H9 (cell line): ENCODE data around the gene DCXR. TPM values are rescaled to one million over a fixed set of nuclear protein-coding genes. Genes with fewer than 3 reads are reported as not detected.

Experiments
- DNase-seq: peaks from one replicate; pipeline ENCODE4 v3.0.0-alpha.2; 2017
- H2AFZ ChIP-seq: one replicate; pipeline ENCODE4 v1.6.1; 2013; ENCODE audit warnings: mild to moderate bottlenecking, low read length, control low read depth, moderate library complexity
- H2AK5ac ChIP-seq: 2 replicates; pipeline ENCODE4 v1.6.1; 2013; ENCODE audit warnings: low read length, control low read depth, mixed read lengths; ENCODE audit not compliant: insufficient read length
- H2BK120ac ChIP-seq: one replicate; pipeline ENCODE4 v1.6.1; 2013; ENCODE audit warnings: low read depth, mild to moderate bottlenecking, low read length, control low read depth, inconsistent platforms; ENCODE audit not compliant: poor library complexity, severe bottlenecking
- H2BK12ac ChIP-seq: 2 replicates; pipeline ENCODE4 v1.6.1; 2013; ENCODE audit warnings: low read length, control low read depth, mixed read lengths, low read depth; ENCODE audit not compliant: insufficient read length
- H2BK15ac ChIP-seq: 2 replicates; pipeline ENCODE4 v1.6.1; 2013; ENCODE audit warnings: low read depth, low read length, control low read depth
- H2BK20ac ChIP-seq: one replicate; pipeline ENCODE4 v1.6.1; 2013; ENCODE audit warnings: low read depth, mild to moderate bottlenecking, low read length, control low read depth, inconsistent platforms; ENCODE audit not compliant: poor library complexity, severe bottlenecking
- H2BK5ac ChIP-seq: 2 replicates; pipeline ENCODE4 v1.6.1; 2013; ENCODE audit warnings: low read length, control low read depth, mixed read lengths; ENCODE audit not compliant: insufficient read length
- H3K14ac ChIP-seq: 2 replicates; pipeline ENCODE4 v1.6.1; 2013; ENCODE audit warnings: low read length, control low read depth; ENCODE audit not compliant: insufficient read depth
- H3K18ac ChIP-seq: 2 replicates; pipeline ENCODE4 v1.6.1; 2013; ENCODE audit warnings: low read depth, mild to moderate bottlenecking, mixed read lengths, low read length, control low read depth; ENCODE audit not compliant: insufficient read length
- H3K23ac ChIP-seq: 2 replicates; pipeline ENCODE4 v1.6.1; 2013; ENCODE audit warnings: low read length, control low read depth, mixed read lengths, low read depth; ENCODE audit not compliant: insufficient read length
- H3K23me2 ChIP-seq: 2 replicates; pipeline ENCODE4 v1.6.1; 2013; ENCODE audit warnings: low read depth, mild to moderate bottlenecking, mixed read lengths, low read length, control low read depth; ENCODE audit not compliant: insufficient read length, poor library complexity, severe bottlenecking
- H3K27ac ChIP-seq: 2 replicates; pipeline ENCODE4 v1.5.1; 2013; ENCODE audit warnings: low read length, control low read depth, mixed read lengths, low read depth; ENCODE audit not compliant: insufficient read length
- H3K27me3 ChIP-seq: 2 replicates; pipeline ENCODE4 v1.6.1; 2013; ENCODE audit warnings: low read length, control low read depth, inconsistent platforms; ENCODE audit not compliant: insufficient read depth
- H3K4ac ChIP-seq: 2 replicates; pipeline ENCODE4 v1.6.1; 2013; ENCODE audit warnings: low read depth, mild to moderate bottlenecking, control low read depth, inconsistent platforms, low read length, moderate library complexity
- H3K4me1 ChIP-seq: 2 replicates; pipeline ENCODE4 v1.6.1; 2013; ENCODE audit warnings: low read length, control low read depth, inconsistent platforms; ENCODE audit not compliant: insufficient read depth
- H3K4me2 ChIP-seq: 2 replicates; pipeline ENCODE4 v1.6.1; 2013; ENCODE audit warnings: low read length, control low read depth, mixed read lengths; ENCODE audit not compliant: insufficient read length, insufficient read depth
- H3K56ac ChIP-seq: 2 replicates; pipeline ENCODE4 v1.6.1; 2013; ENCODE audit warnings: low read depth, mild to moderate bottlenecking, mixed read lengths, low read length, control low read depth; ENCODE audit not compliant: insufficient read length
- H3K79me1 ChIP-seq: 2 replicates; pipeline ENCODE4 v1.6.1; 2013; ENCODE audit warnings: low read depth, mild to moderate bottlenecking, moderate library complexity, low read length, control low read depth, inconsistent platforms; ENCODE audit not compliant: insufficient read depth, poor library complexity, severe bottlenecking
- H3K79me2 ChIP-seq: 2 replicates; pipeline ENCODE4 v1.6.1; 2013; ENCODE audit warnings: low read length, control low read depth, inconsistent platforms; ENCODE audit not compliant: insufficient read depth
- H3K9ac ChIP-seq: 2 replicates; pipeline ENCODE4 v1.6.1; 2013; ENCODE audit warnings: low read length, control low read depth, mixed read lengths; ENCODE audit not compliant: insufficient read length; ENCODE audit errors: extremely low read depth
- H3K9me3 ChIP-seq: one replicate; pipeline ENCODE4 v1.6.1; 2013; ENCODE audit warnings: low read depth, low read length, inconsistent platforms; ENCODE audit not compliant: control insufficient read depth
- H3T11ph ChIP-seq: one replicate; pipeline ENCODE4 v1.6.1; 2013; ENCODE audit warnings: mild to moderate bottlenecking, low read length, control low read depth, inconsistent platforms
- H4K20me1 ChIP-seq: one replicate; pipeline ENCODE4 v1.6.1; 2013; ENCODE audit not compliant: control insufficient read depth, insufficient read length, insufficient read depth
- H4K5ac ChIP-seq: 2 replicates; pipeline ENCODE4 v1.6.1; 2013; ENCODE audit warnings: low read depth, mild to moderate bottlenecking, mixed read lengths, low read length, control low read depth; ENCODE audit not compliant: insufficient read length
- H4K8ac ChIP-seq: replicated peaks from 2 replicates; pipeline ENCODE4 v1.6.1; 2013; ENCODE audit warnings: low read length, control low read depth, mixed read lengths, low read depth; ENCODE audit not compliant: insufficient read length
- H4K91ac ChIP-seq: 2 replicates; pipeline ENCODE4 v1.6.1; 2013; ENCODE audit warnings: low read depth, mild to moderate bottlenecking, moderate library complexity, mixed read lengths, low read length, control low read depth; ENCODE audit not compliant: insufficient read length
- H3K27ac Mint-ChIP-seq, 3 experiments: 2 replicates in 2 of 3; 3 replicates in 1 of 3; pipeline ENCODE4 v1.8.0; 2020 to 2021; ENCODE audit warnings: mixed read lengths in 3 of 3, mild to moderate bottlenecking in 1 of 3, moderate library complexity in 1 of 3
- H3K27me3 Mint-ChIP-seq: 2 replicates; pipeline ENCODE4 v1.8.0; 2021; ENCODE audit warnings: low read depth, mild to moderate bottlenecking, moderate library complexity, mixed read lengths
- H3K36me3 Mint-ChIP-seq, 3 experiments: 2 replicates in 2 of 3; 3 replicates in 1 of 3; pipeline ENCODE4 v1.8.0; 2020 to 2021; ENCODE audit warnings: low read depth in 3 of 3, mixed read lengths in 3 of 3; ENCODE audit not compliant: insufficient read depth in 1 of 3
- H3K4me1 Mint-ChIP-seq, 2 experiments: 2 replicates each; pipeline ENCODE4 v1.8.0; 2020; ENCODE audit warnings: mixed read lengths in 2 of 2
- H3K4me3 Mint-ChIP-seq, 2 experiments: 2 replicates in 1 of 2; 3 replicates in 1 of 2; pipeline ENCODE4 v1.8.0; 2020 to 2021; ENCODE audit warnings: mild to moderate bottlenecking in 2 of 2, mixed read lengths in 2 of 2, moderate library complexity in 1 of 2
- H3K9me3 Mint-ChIP-seq, 2 experiments: 2 replicates in 1 of 2; 3 replicates in 1 of 2; pipeline ENCODE4 v1.8.0; 2020; ENCODE audit warnings: mild to moderate bottlenecking in 2 of 2, mixed read lengths in 2 of 2, moderate library complexity in 1 of 2
- WGBS: extraction: QIAGEN DNeasy Blood & Tissue Kit; methylation state at CpG from one replicate; pipeline ENCODE4 v1.1.7; 2013; ENCODE audit warnings: missing lambda C conversion rate, low lambda C conversion rate, mixed read lengths; ENCODE audit not compliant: insufficient read length; ENCODE audit errors: extremely low coverage; 5-methylcytosine and 5-hydroxymethylcytosine counted together
- total RNA-seq: library from RNA; stranded (reverse); gene quantifications from 2 replicates; pipeline ENCODE4 v1.2.1, GENCODE V29; 2021
- TF ChIP-seq, protein P1 (sequence below): fragments of 200-600 bp; sonication (generic); conservative IDR thresholded peaks from 3 replicates; pipeline ENCODE4 v1.8.0; 2021; ENCODE audit warnings: antibody characterized with exemption, mild to moderate bottlenecking

The DCXR gene
- total RNA-seq, 1 experiment from 2014 or later: 93.6 TPM

DNA sequence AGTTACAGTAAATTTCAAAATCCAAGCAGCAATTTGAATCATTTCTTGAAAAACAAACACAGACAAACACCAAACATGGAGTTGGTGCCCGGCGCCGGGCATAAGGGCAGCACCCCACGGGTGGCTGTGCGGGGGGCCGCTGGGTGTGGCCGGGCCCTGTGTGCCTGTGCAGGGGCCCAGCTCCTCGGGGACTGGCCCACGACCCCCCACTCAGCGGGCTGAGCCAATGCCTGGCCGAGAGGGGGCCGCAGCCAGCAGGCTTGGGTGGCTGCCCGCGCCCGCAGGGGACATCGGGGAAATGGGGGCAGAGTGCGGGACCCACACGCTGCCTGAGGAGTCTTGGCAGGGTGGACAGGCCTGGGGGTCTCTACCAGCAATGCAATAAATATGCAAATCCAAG, 40.9 kb upstream of the DCXR start:
- no peak overlapping the region for H3K27ac ChIP-seq

More for the DNA sequence above, 40.9 kb upstream of the DCXR start:
- Histone ChIP-seq H3K23me2 (no peaks in the 10 kb centered on the region), H3K56ac (no peak overlapping the region), H2BK5ac (no peak overlapping the region), H3K27me3 (no peaks in the 10 kb centered on the region), H2BK15ac (no peak overlapping the region), H3K4ac (no peak overlapping the region), H4K20me1 (no peaks in the 10 kb centered on the region), H3K18ac (no peak overlapping the region), H3T11ph (no peak overlapping the region), H3K4me1 (no peaks in the 10 kb centered on the region), H2AFZ (no peak overlapping the region), H3K79me1 (no peaks in the 10 kb centered on the region), H3K23ac (no peak overlapping the region), H4K5ac (no peak overlapping the region), H4K8ac (no peak overlapping the region), H2AK5ac (no peak overlapping the region), H2BK120ac (no peak overlapping the region), H3K14ac (no peak overlapping the region), H4K91ac (no peak overlapping the region), H2BK20ac (no peak overlapping the region), H3K9me3 (no peaks in the 10 kb centered on the region), H3K9ac (no peak overlapping the region), H3K4me2 (no peak overlapping the region), H3K79me2 (no peaks in the 10 kb centered on the region), H2BK12ac (no peak overlapping the region)
- Mint-ChIP-seq H3K27ac (peak overlapping the region in 2 of 3 experiments; percentile 44 to 83; a peak in 2 of 7 replicates), H3K27me3 (peaks cover 19% of the 10 kb centered on the region), H3K9me3 (no peaks in the 10 kb centered on the region), H3K36me3 (peaks cover 18 to 42% (median 40%) of the 10 kb centered on the region in 3 experiments; a peak in 6 of 7 replicates), H3K4me3 (no peak overlapping the region), H3K4me1 (no peaks in the 10 kb centered on the region; a peak in 2 of 4 replicates)
- TF ChIP-seq, protein P1, sequence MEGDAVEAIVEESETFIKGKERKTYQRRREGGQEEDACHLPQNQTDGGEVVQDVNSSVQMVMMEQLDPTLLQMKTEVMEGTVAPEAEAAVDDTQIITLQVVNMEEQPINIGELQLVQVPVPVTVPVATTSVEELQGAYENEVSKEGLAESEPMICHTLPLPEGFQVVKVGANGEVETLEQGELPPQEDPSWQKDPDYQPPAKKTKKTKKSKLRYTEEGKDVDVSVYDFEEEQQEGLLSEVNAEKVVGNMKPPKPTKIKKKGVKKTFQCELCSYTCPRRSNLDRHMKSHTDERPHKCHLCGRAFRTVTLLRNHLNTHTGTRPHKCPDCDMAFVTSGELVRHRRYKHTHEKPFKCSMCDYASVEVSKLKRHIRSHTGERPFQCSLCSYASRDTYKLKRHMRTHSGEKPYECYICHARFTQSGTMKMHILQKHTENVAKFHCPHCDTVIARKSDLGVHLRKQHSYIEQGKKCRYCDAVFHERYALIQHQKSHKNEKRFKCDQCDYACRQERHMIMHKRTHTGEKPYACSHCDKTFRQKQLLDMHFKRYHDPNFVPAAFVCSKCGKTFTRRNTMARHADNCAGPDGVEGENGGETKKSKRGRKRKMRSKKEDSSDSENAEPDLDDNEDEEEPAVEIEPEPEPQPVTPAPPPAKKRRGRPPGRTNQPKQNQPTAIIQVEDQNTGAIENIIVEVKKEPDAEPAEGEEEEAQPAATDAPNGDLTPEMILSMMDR: no peak
- no peak for DNase-seq
- no CpG with 5 or more reads among the region's 18 CpGs for WGBS
